ENCODE data around the gene ANKZF1. TPM values are rescaled to one million over a fixed set of nuclear protein-coding genes. Genes with fewer than 3 reads are reported as not detected.
A peak's percentile ranks its signal among the peaks of the same experiment; 100 is the strongest.

The ANKZF1 gene
- total and polyA plus RNA-seq, 3 experiments from 2014 or later, result 32.5 to 76.0 (median 72.4) TPM

DNA sequence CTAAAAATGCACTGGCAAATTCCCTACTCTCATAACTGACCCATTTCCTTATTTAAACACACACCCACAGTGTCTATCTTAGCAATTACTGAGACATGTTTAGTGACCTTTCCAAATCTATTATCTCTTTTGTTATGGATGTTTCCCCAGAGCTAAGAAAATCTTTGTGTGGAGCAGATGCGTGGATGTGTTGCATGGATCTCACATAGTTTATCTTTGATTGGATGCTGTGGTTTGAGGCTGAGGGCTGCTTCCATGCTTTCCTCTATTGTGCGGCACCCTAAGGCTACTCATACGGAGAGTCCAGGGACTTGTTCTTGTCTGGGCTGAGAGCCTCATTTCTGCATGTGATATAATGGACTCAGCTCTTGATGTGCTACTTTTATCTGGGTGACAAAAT, 4.7 kb downstream of the ANKZF1 start:
- ChIA-PET CTCF (interaction anchor here (0.7 kb wide), 1 partner anchor 43 kb away, joined by 3 read pairs; no protein-coding TSS in a partner anchor), POLR2A (no interaction called here)
- Mint-ChIP-seq H3K36me3 (peaks cover 3 to 82% (median 17%) of the 10 kb centered on the region in 3 donors), H3K4me1 (peaks cover 24 to 50% (median 31%) of the 10 kb centered on the region in 3 donors), H3K27me3 (no peaks in the 10 kb centered on the region), H3K4me3 (peak overlapping the region in 1 of 7 donors; percentile 69), H3K27ac (peak overlapping the region in 3 of 8 donors; percentile 29 to 66 (median 61)), H3K9me3 (no peaks in the 10 kb centered on the region)
- no peaks in the 10 kb centered on the region for H3K27me3 ChIP-seq (ENCODE audit: insufficient read depth, low read length, poor library complexity, severe bottlenecking)
- no peak overlapping the region for H3K27ac ChIP-seq (ENCODE audit: low read depth, low read length)
- H3K4me3 ChIP-seq (ENCODE audit: low read length), result no peak overlapping the region
- H3K4me1 ChIP-seq (ENCODE audit: insufficient read depth, low read length), result peaks cover 21% of the 10 kb centered on the region
- no peak for DNase-seq
- no peaks in the 10 kb centered on the region for H3K9me3 ChIP-seq (ENCODE audit: low read length)
- peaks cover 65% of the 10 kb centered on the region for H3K36me3 ChIP-seq (ENCODE audit: insufficient read depth, low read length)

DNA sequence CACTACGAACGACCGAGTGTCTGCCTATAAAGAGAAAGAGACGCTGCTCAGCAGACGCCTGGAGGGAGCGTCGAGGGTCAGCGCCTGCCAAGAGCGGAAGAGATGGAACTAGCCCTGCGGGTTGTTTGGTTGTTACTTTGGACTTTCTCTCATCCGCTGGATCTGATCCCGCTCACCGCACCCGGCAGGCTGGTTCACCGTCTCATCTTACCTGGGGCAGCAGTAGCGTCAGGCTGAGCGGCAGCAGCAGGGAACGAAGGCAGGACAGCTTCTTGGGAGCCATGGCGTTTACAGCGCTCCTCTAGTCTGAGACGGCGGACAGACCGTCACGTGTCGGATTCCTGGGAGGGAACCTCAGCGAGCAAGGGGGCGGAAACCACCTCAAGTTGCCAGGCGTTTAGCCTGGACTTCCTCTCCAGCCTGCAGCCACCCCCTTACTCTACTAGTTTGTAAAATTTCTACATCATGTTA, 13.7 kb downstream of the ANKZF1 start:
- Histone ChIP-seq H3K4me1 (ENCODE audit: insufficient read depth, low read length) (peaks cover 37% of the 10 kb centered on the region), H3K9me3 (ENCODE audit: low read length) (no peaks in the 10 kb centered on the region), H3K4me3 (ENCODE audit: low read length) (no peak overlapping the region), H3K36me3 (ENCODE audit: insufficient read depth, low read length) (peaks cover 4% of the 10 kb centered on the region), H3K27ac (ENCODE audit: low read depth, low read length) (no peak overlapping the region), H3K27me3 (ENCODE audit: insufficient read depth, low read length, poor library complexity, severe bottlenecking) (no peaks in the 10 kb centered on the region)
- Mint-ChIP-seq H3K36me3 (peaks cover 0 to 15% (median 1%) of the 10 kb centered on the region in 3 donors), H3K4me1 (peaks cover 35 to 46% (median 35%) of the 10 kb centered on the region in 3 donors), H3K27me3 (peaks cover 0 to 6% of the 10 kb centered on the region in 2 donors), H3K9me3 (peaks cover 0 to 2% (median 0%) of the 10 kb centered on the region in 5 donors), H3K4me3 (peak overlapping the region in 3 of 7 donors; percentile 50 to 76 (median 71)), H3K27ac (peak overlapping the region in 7 of 8 donors; percentile 14 to 66 (median 46))
- no peak for DNase-seq
- CTCF ChIA-PET, result interaction anchor here (3.1 kb wide), 1 partner anchor 51 kb away, joined by 35 read pairs; no protein-coding TSS in a partner anchor
- POLR2A ChIA-PET, result interaction anchor here (11.9 kb wide), 1 partner anchor 13 kb away, joined by 164 read pairs; the partner anchor contains the start of genes ANKZF1 and ATG9A

DNA sequence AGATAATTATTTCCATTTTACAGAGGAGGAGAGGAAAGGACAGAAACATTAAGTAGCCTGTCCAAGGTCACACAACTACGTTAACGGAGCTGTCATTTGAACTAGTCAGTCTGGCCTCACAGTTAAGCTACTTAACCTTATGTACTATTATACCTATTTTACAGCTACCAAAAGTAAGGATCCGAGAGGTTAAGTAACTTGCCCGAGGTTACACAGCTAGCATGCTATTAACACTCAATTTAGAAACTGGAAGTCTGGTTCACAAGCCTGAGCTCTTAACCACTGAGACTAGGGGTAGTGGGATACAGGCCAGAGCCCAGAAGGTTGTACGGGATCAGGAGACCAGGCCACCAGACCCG, 15.2 kb downstream of the ANKZF1 start:
- H3K27me3 ChIP-seq (ENCODE audit: insufficient read depth, low read length, poor library complexity, severe bottlenecking), result no peaks in the 10 kb centered on the region
- CTCF ChIA-PET, result interaction anchor here (0.7 to 3.1 kb wide), 16 partner anchors 10 to 85 kb away, joined by 3 to 35 read pairs (median 4); partner anchors contain the start of genes DNAJB2 and TUBA4A
- Mint-ChIP-seq H3K4me1 (peaks cover 49 to 61% (median 49%) of the 10 kb centered on the region in 3 donors), H3K9me3 (peaks cover 0 to 2% (median 0%) of the 10 kb centered on the region in 5 donors), H3K36me3 (peaks cover 0 to 25% (median 5%) of the 10 kb centered on the region in 3 donors), H3K27me3 (peaks cover 0 to 6% of the 10 kb centered on the region in 2 donors), H3K27ac (peak overlapping the region; percentile 91 to 98 (median 98)), H3K4me3 (peak overlapping the region; percentile 84 to 99 (median 91))
- H3K4me3 ChIP-seq (ENCODE audit: low read length), result peak overlapping the region; percentile 86
- H3K9me3 ChIP-seq (ENCODE audit: low read length), result no peaks in the 10 kb centered on the region
- no peak for DNase-seq
- peaks cover 12% of the 10 kb centered on the region for H3K36me3 ChIP-seq (ENCODE audit: insufficient read depth, low read length)
- H3K27ac ChIP-seq (ENCODE audit: low read depth, low read length), result peak overlapping the region; percentile 93
- POLR2A ChIA-PET, result interaction anchor here (0.5 to 11.9 kb wide), 9 partner anchors 10 to 143 kb away, joined by 3 to 164 read pairs (median 8); partner anchors contain the start of genes ABCB6, ANKZF1, ATG9A and CNPPD1
- peaks cover 51% of the 10 kb centered on the region for H3K4me1 ChIP-seq (ENCODE audit: insufficient read depth, low read length)

DNA sequence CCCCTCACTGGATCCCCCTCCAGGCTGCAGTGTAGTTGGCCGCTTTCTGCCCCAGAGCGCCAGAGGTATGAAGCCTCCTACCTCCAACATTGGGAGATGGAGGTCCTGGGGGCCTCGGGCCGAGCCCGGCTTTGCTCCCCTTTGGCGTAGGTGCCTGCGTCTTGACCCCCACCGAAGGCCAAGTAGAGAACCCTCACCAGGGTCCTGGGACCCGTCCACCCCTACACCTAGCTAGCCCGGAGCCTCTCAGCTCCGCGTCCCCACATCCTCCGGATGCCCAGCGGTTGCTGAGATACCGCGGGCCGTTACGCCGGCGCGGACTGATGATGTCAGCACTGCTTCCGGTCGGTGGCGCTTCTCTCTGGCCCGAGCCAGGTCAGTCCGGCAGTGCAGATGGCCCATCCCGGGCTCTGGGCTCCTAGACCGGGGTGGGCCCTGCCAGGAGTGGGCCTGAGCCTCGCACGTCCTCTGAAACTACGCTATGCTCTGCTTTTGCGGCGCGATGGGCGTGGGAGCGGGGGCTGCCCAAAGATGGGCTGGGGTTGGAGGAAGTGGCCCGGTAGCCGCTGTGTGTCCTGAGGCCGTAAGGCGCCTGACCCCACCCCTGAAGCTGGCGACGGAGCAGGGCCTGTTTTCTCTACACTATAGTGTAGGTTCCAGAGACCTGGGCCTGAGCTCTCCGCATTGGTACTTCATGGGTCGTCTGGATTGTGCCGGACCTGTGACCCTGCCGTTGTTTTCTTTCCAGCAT, 15.7 kb downstream of the ANKZF1 start, which contains the start of the genes GLB1L and STK16:
Gene GLB1L (minus strand): TSS at position 297 of the 751 bp plus-strand sequence. CDS start 1,871 bp downstream, outside the sequence.
Gene STK16 (plus strand): TSS at position 332 of the 751 bp plus-strand sequence. CDS start 521 bp downstream, outside the sequence.
- Mint-ChIP-seq H3K27ac (peak within 1 kb of the TSS; percentile 91 to 98 (median 98)), H3K4me1 (peaks cover 54 to 66% (median 55%) of the 10 kb centered on the region in 3 donors), H3K9me3 (peaks cover 0 to 2% (median 0%) of the 10 kb centered on the region in 5 donors), H3K36me3 (peaks cover 0 to 31% (median 7%) of the 10 kb centered on the region in 3 donors), H3K4me3 (peak within 1 kb of the TSS; percentile 84 to 99 (median 91)), H3K27me3 (peaks cover 0 to 6% of the 10 kb centered on the region in 2 donors)
- CTCF ChIA-PET, result interaction anchor here (0.7 to 3.1 kb wide), 18 partner anchors 9 to 91 kb away, joined by 3 to 35 read pairs (median 4); partner anchors contain the start of genes DNAJB2, NHEJ1 and TUBA4A
- peaks cover 18% of the 10 kb centered on the region for H3K36me3 ChIP-seq (ENCODE audit: insufficient read depth, low read length)
- peaks cover 56% of the 10 kb centered on the region for H3K4me1 ChIP-seq (ENCODE audit: insufficient read depth, low read length)
- POLR2A ChIA-PET, result interaction anchor here (0.5 to 11.9 kb wide), 10 partner anchors 9 to 143 kb away, joined by 3 to 164 read pairs (median 6); partner anchors contain the start of genes ABCB6, ANKZF1, ATG9A and CNPPD1
- H3K9me3 ChIP-seq (ENCODE audit: low read length), result no peaks in the 10 kb centered on the region
- H3K27ac ChIP-seq (ENCODE audit: low read depth, low read length), result peak within 1 kb of the TSS; percentile 93
- H3K4me3 ChIP-seq (ENCODE audit: low read length), result peak within 1 kb of the TSS; percentile 86
- no peaks in the 10 kb centered on the region for H3K27me3 ChIP-seq (ENCODE audit: insufficient read depth, low read length, poor library complexity, severe bottlenecking)
- peak; percentile 79 to 93 (median 83) for DNase-seq

DNA sequence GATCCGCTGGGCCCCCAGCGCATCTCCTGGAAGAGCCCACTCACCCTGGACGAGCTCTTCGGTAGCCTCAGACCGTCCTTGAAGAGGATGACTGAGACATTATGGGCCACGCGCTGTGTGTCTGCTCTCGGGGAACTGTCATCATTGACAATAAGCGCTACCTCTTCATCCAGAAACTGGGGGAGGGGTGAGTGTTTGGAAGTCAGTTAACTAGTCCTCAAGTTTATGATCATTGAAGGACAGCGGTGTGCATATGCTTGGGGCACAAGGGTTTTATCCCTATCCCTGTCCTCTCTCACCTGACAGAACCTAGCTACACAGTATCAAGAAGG, 16.3 kb downstream of the ANKZF1 start:
- ChIA-PET POLR2A (interaction anchor here (0.9 to 11.9 kb wide), 6 partner anchors 9 to 39 kb away, joined by 3 to 164 read pairs (median 12); partner anchors contain the start of genes ABCB6, ANKZF1, ATG9A and DNAJB2), CTCF (interaction anchor here (1.0 to 4.4 kb wide), 9 partner anchors 16 to 91 kb away, joined by 3 to 35 read pairs (median 5); partner anchors contain the start of genes ANKZF1, ATG9A and DNAJB2)
- H3K36me3 Mint-ChIP-seq, result peaks cover 2 to 36% (median 12%) of the 10 kb centered on the region in 3 donors
- Histone ChIP-seq H3K4me1 (ENCODE audit: insufficient read depth, low read length) (peaks cover 62% of the 10 kb centered on the region), H3K27ac (ENCODE audit: low read depth, low read length) (peak overlapping the region; percentile 93), H3K27me3 (ENCODE audit: insufficient read depth, low read length, poor library complexity, severe bottlenecking) (no peaks in the 10 kb centered on the region), H3K36me3 (ENCODE audit: insufficient read depth, low read length) (peaks cover 23% of the 10 kb centered on the region), H3K4me3 (ENCODE audit: low read length) (peak overlapping the region; percentile 86), H3K9me3 (ENCODE audit: low read length) (no peaks in the 10 kb centered on the region)
- peak overlapping the region; percentile 91 to 98 (median 98) for H3K27ac Mint-ChIP-seq
- DNase-seq, result peak in 1 of 5 donors; percentile 44
- peak overlapping the region; percentile 84 to 99 (median 91) for H3K4me3 Mint-ChIP-seq
- peaks cover 0 to 2% (median 0%) of the 10 kb centered on the region in 5 donors for H3K9me3 Mint-ChIP-seq
- H3K4me1 Mint-ChIP-seq, result peaks cover 60 to 72% (median 60%) of the 10 kb centered on the region in 3 donors
- peaks cover 0 to 6% of the 10 kb centered on the region in 2 donors for H3K27me3 Mint-ChIP-seq

DNA sequence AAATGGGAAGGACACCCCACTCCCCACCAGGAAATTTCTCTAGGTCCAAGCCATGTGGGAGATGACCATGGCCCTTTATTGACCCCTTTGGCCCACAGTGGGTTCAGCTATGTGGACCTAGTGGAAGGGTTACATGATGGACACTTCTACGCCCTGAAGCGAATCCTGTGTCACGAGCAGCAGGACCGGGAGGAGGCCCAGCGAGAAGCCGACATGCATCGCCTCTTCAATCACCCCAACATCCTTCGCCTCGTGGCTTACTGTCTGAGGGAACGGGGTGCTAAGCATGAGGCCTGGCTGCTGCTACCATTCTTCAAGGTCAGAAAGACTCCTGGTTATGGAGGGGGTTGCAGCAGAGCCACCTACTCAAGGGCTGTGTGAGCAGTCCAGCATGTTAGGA, 17.0 kb downstream of the ANKZF1 start:
- CTCF ChIA-PET, result interaction anchor here (1.0 to 4.4 kb wide), 5 partner anchors 16 to 92 kb away, joined by 3 to 35 read pairs (median 5); partner anchors contain the start of genes ANKZF1, ATG9A and DNAJB2
- H3K4me3 ChIP-seq (ENCODE audit: low read length), result peak overlapping the region; percentile 86
- H3K27ac Mint-ChIP-seq, result peak overlapping the region in 7 of 8 donors; percentile 91 to 98 (median 98)
- H3K27me3 Mint-ChIP-seq, result peaks cover 0 to 6% of the 10 kb centered on the region in 2 donors
- peaks cover 66 to 79% (median 67%) of the 10 kb centered on the region in 3 donors for H3K4me1 Mint-ChIP-seq
- DNase-seq, result peak in 1 of 5 donors; percentile 12
- peaks cover 4 to 43% (median 17%) of the 10 kb centered on the region in 3 donors for H3K36me3 Mint-ChIP-seq
- peak overlapping the region; percentile 58 for H3K27ac ChIP-seq (ENCODE audit: low read depth, low read length)
- peaks cover 0 to 2% (median 0%) of the 10 kb centered on the region in 5 donors for H3K9me3 Mint-ChIP-seq
- H3K27me3 ChIP-seq (ENCODE audit: insufficient read depth, low read length, poor library complexity, severe bottlenecking), result no peaks in the 10 kb centered on the region
- H3K4me3 Mint-ChIP-seq, result peak overlapping the region; percentile 84 to 99 (median 91)
- peaks cover 69% of the 10 kb centered on the region for H3K4me1 ChIP-seq (ENCODE audit: insufficient read depth, low read length)
- no peaks in the 10 kb centered on the region for H3K9me3 ChIP-seq (ENCODE audit: low read length)
- POLR2A ChIA-PET, result interaction anchor here (1.6 to 11.9 kb wide), 4 partner anchors 8 to 141 kb away, joined by 4 to 164 read pairs (median 15); partner anchors contain the start of genes ABCB6, ANKZF1, ATG9A and DNPEP
- peaks cover 28% of the 10 kb centered on the region for H3K36me3 ChIP-seq (ENCODE audit: insufficient read depth, low read length)
